ENCODE data around the gene NUP188. TPM values are rescaled to one million over a fixed set of nuclear protein-coding genes. Genes with fewer than 3 reads are reported as not detected.

The NUP188 gene
- total RNA-seq, 1 donor, result 30.0 TPM

DNA sequence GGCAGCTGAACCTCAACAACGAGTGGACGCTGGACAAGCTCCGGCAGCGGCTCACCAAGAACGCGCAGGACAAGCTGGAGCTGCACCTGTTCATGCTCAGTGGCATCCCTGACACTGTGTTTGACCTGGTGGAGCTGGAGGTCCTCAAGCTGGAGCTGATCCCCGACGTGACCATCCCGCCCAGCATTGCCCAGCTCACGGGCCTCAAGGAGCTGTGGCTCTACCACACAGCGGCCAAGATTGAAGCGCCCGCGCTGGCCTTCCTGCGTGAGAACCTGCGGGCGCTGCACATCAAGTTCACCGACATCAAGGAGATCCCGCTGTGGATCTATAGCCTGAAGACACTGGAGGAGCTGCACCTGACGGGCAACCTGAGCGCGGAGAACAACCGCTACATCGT lies 39.1 kb upstream of the NUP188 start:
- H3K27me3 ChIP-seq (ENCODE audit: insufficient read depth, low read length), result no peaks in the 10 kb centered on the region
- peaks cover 23% of the 10 kb centered on the region for H3K4me1 ChIP-seq (ENCODE audit: insufficient read depth, low read length)
- H3K36me3 ChIP-seq (ENCODE audit: insufficient read depth, low read length), result peaks cover 34% of the 10 kb centered on the region

DNA sequence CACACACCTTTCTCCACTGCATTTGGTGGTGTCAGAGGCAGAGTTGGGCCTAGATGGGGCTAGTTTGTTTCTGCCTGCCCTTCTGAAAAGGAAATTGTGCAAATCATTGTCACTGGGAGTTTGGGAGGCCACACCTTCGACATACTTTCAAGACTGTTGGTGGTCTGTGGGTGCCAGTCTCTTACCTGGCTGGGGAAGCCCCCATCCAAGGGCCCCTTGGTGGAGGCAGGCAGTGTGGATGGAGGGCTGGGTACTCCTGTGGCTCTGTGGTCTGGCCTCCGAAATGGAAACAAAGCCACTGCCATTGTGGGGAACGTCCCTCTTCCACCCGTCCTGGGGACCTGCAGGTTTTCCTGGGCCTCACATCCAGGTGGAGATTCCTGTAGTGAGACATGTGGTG lies 37.6 kb upstream of the NUP188 start:
- Histone ChIP-seq H3K79me2 (ENCODE audit: insufficient read depth, low read length) (peaks cover 76% of the 10 kb centered on the region), H2AFZ (ENCODE audit: low read length) (no peak overlapping the region), H3K4me3 (ENCODE audit: insufficient read depth, low read length) (no peak overlapping the region), H3K4me2 (ENCODE audit: insufficient read depth, low read length) (no peak overlapping the region), H3K27me3 (ENCODE audit: insufficient read depth, low read length) (no peaks in the 10 kb centered on the region), H3K36me3 (ENCODE audit: insufficient read depth, low read length) (peaks cover 42% of the 10 kb centered on the region), H3K9me3 (ENCODE audit: low read depth, low read length) (no peaks in the 10 kb centered on the region), H3K27ac (ENCODE audit: low read depth, low read length) (no peak overlapping the region), H3K4me1 (ENCODE audit: insufficient read depth, low read length) (peaks cover 30% of the 10 kb centered on the region), H4K20me1 (ENCODE audit: insufficient read depth, low read length) (peaks cover 6% of the 10 kb centered on the region)
- DNase-seq (ENCODE audit: insufficient read length, low spot score, missing footprints), result peak; percentile 30
- TF ChIP-seq, protein P1, sequence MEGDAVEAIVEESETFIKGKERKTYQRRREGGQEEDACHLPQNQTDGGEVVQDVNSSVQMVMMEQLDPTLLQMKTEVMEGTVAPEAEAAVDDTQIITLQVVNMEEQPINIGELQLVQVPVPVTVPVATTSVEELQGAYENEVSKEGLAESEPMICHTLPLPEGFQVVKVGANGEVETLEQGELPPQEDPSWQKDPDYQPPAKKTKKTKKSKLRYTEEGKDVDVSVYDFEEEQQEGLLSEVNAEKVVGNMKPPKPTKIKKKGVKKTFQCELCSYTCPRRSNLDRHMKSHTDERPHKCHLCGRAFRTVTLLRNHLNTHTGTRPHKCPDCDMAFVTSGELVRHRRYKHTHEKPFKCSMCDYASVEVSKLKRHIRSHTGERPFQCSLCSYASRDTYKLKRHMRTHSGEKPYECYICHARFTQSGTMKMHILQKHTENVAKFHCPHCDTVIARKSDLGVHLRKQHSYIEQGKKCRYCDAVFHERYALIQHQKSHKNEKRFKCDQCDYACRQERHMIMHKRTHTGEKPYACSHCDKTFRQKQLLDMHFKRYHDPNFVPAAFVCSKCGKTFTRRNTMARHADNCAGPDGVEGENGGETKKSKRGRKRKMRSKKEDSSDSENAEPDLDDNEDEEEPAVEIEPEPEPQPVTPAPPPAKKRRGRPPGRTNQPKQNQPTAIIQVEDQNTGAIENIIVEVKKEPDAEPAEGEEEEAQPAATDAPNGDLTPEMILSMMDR (IDR thresholded peaks at IDR 0.05; ENCODE audit: extremely low read depth, low read depth, low read length), result no peak

More for the DNA sequence above, 39.1 kb upstream of the NUP188 start:
- Histone ChIP-seq H3K9me3 (ENCODE audit: low read depth, low read length) (no peaks in the 10 kb centered on the region), H4K20me1 (ENCODE audit: insufficient read depth, low read length) (peaks cover 6% of the 10 kb centered on the region), H3K4me3 (ENCODE audit: insufficient read depth, low read length) (no peak overlapping the region), H2AFZ (ENCODE audit: low read length) (no peak overlapping the region), H3K79me2 (ENCODE audit: insufficient read depth, low read length) (peaks cover 61% of the 10 kb centered on the region), H3K27ac (ENCODE audit: low read depth, low read length) (no peak overlapping the region), H3K4me2 (ENCODE audit: insufficient read depth, low read length) (no peak overlapping the region)
- TF ChIP-seq, protein P1 (IDR thresholded peaks at IDR 0.05; ENCODE audit: extremely low read depth, low read depth, low read length), result no peak
- peak; percentile 37 for DNase-seq (ENCODE audit: insufficient read length, low spot score, missing footprints)

DNA sequence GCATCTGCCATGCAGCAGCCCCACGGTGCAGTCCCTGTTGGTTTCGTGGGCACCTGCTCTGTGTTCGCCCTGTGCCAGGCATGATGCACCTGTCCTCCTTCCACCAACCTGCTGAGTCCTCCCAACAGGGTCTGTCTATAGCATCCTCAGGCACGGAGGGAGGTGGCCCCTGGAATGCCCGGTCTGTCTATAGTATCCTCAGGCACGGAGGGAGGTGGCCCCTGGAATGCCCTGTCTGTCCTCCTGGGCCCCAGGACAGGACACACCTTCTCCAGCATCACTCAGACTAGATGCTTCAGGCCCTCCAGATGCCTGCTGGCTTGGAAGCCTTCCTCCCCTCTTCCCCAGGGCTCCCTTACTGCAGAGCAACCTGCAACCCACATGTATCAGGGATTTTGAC lies 36.6 kb upstream of the NUP188 start:
- Histone ChIP-seq H2AFZ (ENCODE audit: low read length) (no peak overlapping the region), H3K9me3 (ENCODE audit: low read depth, low read length) (no peaks in the 10 kb centered on the region), H3K27ac (ENCODE audit: low read depth, low read length) (peak overlapping the region; percentile 52), H3K4me1 (ENCODE audit: insufficient read depth, low read length) (peaks cover 30% of the 10 kb centered on the region), H3K4me3 (ENCODE audit: insufficient read depth, low read length) (no peak overlapping the region), H3K36me3 (ENCODE audit: insufficient read depth, low read length) (peaks cover 46% of the 10 kb centered on the region), H4K20me1 (ENCODE audit: insufficient read depth, low read length) (peaks cover 3% of the 10 kb centered on the region), H3K79me2 (ENCODE audit: insufficient read depth, low read length) (peaks cover 78% of the 10 kb centered on the region), H3K4me2 (ENCODE audit: insufficient read depth, low read length) (peak overlapping the region; percentile 34), H3K27me3 (ENCODE audit: insufficient read depth, low read length) (no peaks in the 10 kb centered on the region)
- DNase-seq (ENCODE audit: insufficient read length, low spot score, missing footprints), result peak; percentile 29
- TF ChIP-seq, protein P1 (IDR thresholded peaks at IDR 0.05; ENCODE audit: extremely low read depth, low read depth, low read length), result no peak

DNA sequence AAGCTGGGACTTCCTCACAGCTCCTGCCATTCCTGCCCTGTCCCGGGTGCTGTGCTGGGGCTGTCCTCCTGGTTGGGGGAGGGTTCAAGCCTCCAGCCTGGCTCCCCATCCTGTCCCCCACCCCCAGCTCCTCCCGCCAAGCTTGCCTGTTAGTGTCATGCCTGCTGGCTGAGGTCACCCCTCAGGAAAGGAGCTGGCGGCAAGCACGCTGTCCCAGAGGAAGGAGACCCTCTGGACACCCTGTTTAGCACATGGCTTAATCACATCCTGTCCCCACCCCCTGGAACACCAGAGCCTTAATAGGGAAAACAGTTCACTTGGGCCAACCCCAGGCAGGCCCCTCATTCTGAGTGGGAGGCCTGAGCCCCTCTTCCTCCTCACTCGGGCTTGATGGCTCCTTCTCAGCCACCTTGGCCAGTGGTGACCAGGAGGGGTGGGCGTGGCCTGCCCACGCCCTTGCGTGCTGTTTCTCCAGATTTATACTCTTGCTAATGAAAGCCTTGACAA lies 35.9 kb upstream of the NUP188 start:
- Histone ChIP-seq H2AFZ (ENCODE audit: low read length) (no peak overlapping the region), H3K9me3 (ENCODE audit: low read depth, low read length) (no peaks in the 10 kb centered on the region), H3K36me3 (ENCODE audit: insufficient read depth, low read length) (peaks cover 52% of the 10 kb centered on the region), H4K20me1 (ENCODE audit: insufficient read depth, low read length) (peaks cover 3% of the 10 kb centered on the region), H3K27ac (ENCODE audit: low read depth, low read length) (peak overlapping the region; percentile 52), H3K4me2 (ENCODE audit: insufficient read depth, low read length) (peak overlapping the region; percentile 34), H3K27me3 (ENCODE audit: insufficient read depth, low read length) (no peaks in the 10 kb centered on the region), H3K4me1 (ENCODE audit: insufficient read depth, low read length) (peaks cover 32% of the 10 kb centered on the region), H3K4me3 (ENCODE audit: insufficient read depth, low read length) (peak overlapping the region; percentile 22), H3K79me2 (ENCODE audit: insufficient read depth, low read length) (peaks cover 82% of the 10 kb centered on the region)
- DNase-seq (ENCODE audit: insufficient read length, low spot score, missing footprints), result peak; percentile 93
- TF ChIP-seq, protein P1 (IDR thresholded peaks at IDR 0.05; ENCODE audit: extremely low read depth, low read depth, low read length), result no peak

Data from osteoblast (primary cell).